IPS-15b (cell line): ENCODE data around the gene RBM33.

Experiments
- H3K27me3 ChIP-seq: one replicate; pipeline ENCODE4 v1.6.1; 2013; ENCODE audit warnings: low read length; ENCODE audit not compliant: control insufficient read depth, insufficient read depth
- H3K36me3 ChIP-seq: one replicate; pipeline ENCODE4 v1.6.1; 2013; ENCODE audit warnings: low read length; ENCODE audit not compliant: control insufficient read depth, insufficient read depth
- H3K4me1 ChIP-seq: one replicate; pipeline ENCODE4 v1.6.1; 2013; ENCODE audit warnings: mild to moderate bottlenecking, low read length; ENCODE audit not compliant: control insufficient read depth, insufficient read depth
- H3K4me3 ChIP-seq: one replicate; pipeline ENCODE4 v1.5.1; 2013; ENCODE audit warnings: low read depth, low read length
- H3K9ac ChIP-seq: one replicate; pipeline ENCODE4 v1.6.1; 2013; ENCODE audit warnings: low read depth, mild to moderate bottlenecking, low read length
- H3K9me3 ChIP-seq: one replicate; pipeline ENCODE4 v1.6.1; 2013; ENCODE audit warnings: mild to moderate bottlenecking, low read length; ENCODE audit not compliant: control insufficient read depth, insufficient read depth

RBM33 gene

GRCh38 chr7:155796381-155797261 lies 152.2 kb downstream of the RBM33 start:
- Histone ChIP-seq H3K9ac (no peak overlapping the region), H3K27me3 (peaks cover 49% of the 10 kb centered on the region), H3K4me1 (no peaks in the 10 kb centered on the region), H3K9me3 (no peaks in the 10 kb centered on the region), H3K4me3 (peak overlapping the region; percentile 18), H3K36me3 (no peaks in the 10 kb centered on the region)

- no peak overlapping the region for H3K4me3 ChIP-seq
- no peaks in the 10 kb centered on the region for H3K9me3 ChIP-seq
- peaks cover 59% of the 10 kb centered on the region for H3K27me3 ChIP-seq
- no peak overlapping the region for H3K9ac ChIP-seq
- H3K4me1 ChIP-seq = no peaks in the 10 kb centered on the region
- H3K36me3 ChIP-seq = no peaks in the 10 kb centered on the region
These were observed 153.1 kb downstream of the RBM33 start for GRCh38 chr7:155797262-155798250.

- H3K4me3 ChIP-seq = no peak overlapping the region
- no peak overlapping the region for H3K9ac ChIP-seq
- H3K27me3 ChIP-seq = peaks cover 69% of the 10 kb centered on the region
- no peaks in the 10 kb centered on the region for H3K36me3 ChIP-seq
- H3K4me1 ChIP-seq = no peaks in the 10 kb centered on the region
- H3K9me3 ChIP-seq = no peaks in the 10 kb centered on the region
These were observed 154.4 kb downstream of the RBM33 start for GRCh38 chr7:155798673-155799439.

- Histone ChIP-seq H3K4me3 (no peak overlapping the region), H3K4me1 (no peaks in the 10 kb centered on the region), H3K9ac (no peak overlapping the region), H3K9me3 (no peaks in the 10 kb centered on the region), H3K27me3 (peaks cover 72% of the 10 kb centered on the region), H3K36me3 (no peaks in the 10 kb centered on the region)
These were observed 155.1 kb downstream of the RBM33 start for GRCh38 chr7:155799514-155799913.

GRCh38 chr7:155800301-155800700 lies 155.8 kb downstream of the RBM33 start:
- Histone ChIP-seq H3K36me3 (no peaks in the 10 kb centered on the region), H3K9me3 (no peaks in the 10 kb centered on the region), H3K4me1 (no peaks in the 10 kb centered on the region), H3K27me3 (peaks cover 74% of the 10 kb centered on the region), H3K4me3 (no peak overlapping the region), H3K9ac (no peak overlapping the region)

- H3K36me3 ChIP-seq = no peaks in the 10 kb centered on the region
- H3K27me3 ChIP-seq = peaks cover 79% of the 10 kb centered on the region
- H3K9me3 ChIP-seq = no peaks in the 10 kb centered on the region
- no peaks in the 10 kb centered on the region for H3K4me1 ChIP-seq
- H3K4me3 ChIP-seq = no peak overlapping the region
- H3K9ac ChIP-seq = no peak overlapping the region
These were observed 156.3 kb downstream of the RBM33 start for GRCh38 chr7:155800741-155801267.

GRCh38 chr7:155802291-155802690 lies 157.8 kb downstream of the RBM33 start:
- no peaks in the 10 kb centered on the region for H3K4me1 ChIP-seq
- no peaks in the 10 kb centered on the region for H3K9me3 ChIP-seq
- peaks cover 87% of the 10 kb centered on the region for H3K27me3 ChIP-seq
- no peak overlapping the region for H3K9ac ChIP-seq
- H3K4me3 ChIP-seq = no peak overlapping the region
- H3K36me3 ChIP-seq = no peaks in the 10 kb centered on the region

- Histone ChIP-seq H3K9ac (no peak overlapping the region), H3K4me3 (peak overlapping the region; percentile 45), H3K36me3 (no peaks in the 10 kb centered on the region), H3K27me3 (peaks cover 88% of the 10 kb centered on the region), H3K4me1 (no peaks in the 10 kb centered on the region), H3K9me3 (no peaks in the 10 kb centered on the region)
These were observed 158.5 kb downstream of the RBM33 start for GRCh38 chr7:155802906-155803417.

- Histone ChIP-seq H3K36me3 (no peaks in the 10 kb centered on the region), H3K9ac (no peak overlapping the region), H3K4me3 (peak overlapping the region; percentile 45), H3K9me3 (no peaks in the 10 kb centered on the region), H3K27me3 (peaks cover 86% of the 10 kb centered on the region), H3K4me1 (no peaks in the 10 kb centered on the region)
These were observed 159.2 kb downstream of the RBM33 start for GRCh38 chr7:155803418-155804376.

GRCh38 chr7:155804431-155804831 lies 160.0 kb downstream of the RBM33 start:
- H3K4me3 ChIP-seq = peak overlapping the region; percentile 18
- H3K4me1 ChIP-seq = no peaks in the 10 kb centered on the region
- peaks cover 86% of the 10 kb centered on the region for H3K27me3 ChIP-seq

More at GRCh38 chr7:155804431-155804831, 160.0 kb downstream of the RBM33 start:
- H3K9me3 ChIP-seq = no peaks in the 10 kb centered on the region
- H3K9ac ChIP-seq = no peak overlapping the region
- no peaks in the 10 kb centered on the region for H3K36me3 ChIP-seq
